Measurements from ENCODE around the gene CNTN3. TPM values are rescaled to one million over a fixed set of nuclear protein-coding genes. Genes with fewer than 3 reads are reported as not detected.

Gene CNTN3
- polyA plus RNA-seq, 1 donor from 2014 or later, result 31.8 TPM

DNA sequence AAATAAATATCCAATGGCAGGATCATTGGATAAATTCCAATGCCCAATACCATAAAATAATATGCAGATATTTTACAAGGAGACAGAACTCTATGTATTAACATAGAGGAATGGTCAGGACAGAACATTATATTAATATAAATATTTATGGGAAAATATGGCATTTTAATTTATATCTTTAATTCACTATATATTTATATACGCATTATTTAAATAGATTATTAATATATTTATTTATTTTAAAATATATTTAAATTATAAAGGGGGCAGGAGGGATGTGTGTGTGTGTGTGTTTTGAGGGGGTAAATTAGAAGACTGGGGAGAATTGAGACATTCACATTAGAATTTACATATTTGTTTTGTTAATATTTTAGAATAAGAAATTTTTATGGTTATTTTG is 31.6 kb upstream of the CNTN3 start:
- TF ChIP-seq TAF1 (IDR thresholded peaks at IDR 0.05; ENCODE audit: low read depth), result no peak
- no peak for TF ChIP-seq EP300 (conservative IDR thresholded peaks at IDR 0.05; ENCODE audit: poor library complexity, severe bottlenecking)
- TF ChIP-seq SMC3 (conservative IDR thresholded peaks at IDR 0.05; ENCODE audit: poor library complexity), result no peak
- no peak for TF ChIP-seq MXI1 (conservative IDR thresholded peaks at IDR 0.05; ENCODE audit: poor library complexity, severe bottlenecking)
- no peak for TF ChIP-seq CTCF (IDR thresholded peaks at IDR 0.05; ENCODE audit: poor library complexity, severe bottlenecking)
- TF ChIP-seq EZH2 (IDR thresholded peaks at IDR 0.05; ENCODE audit: borderline replicate concordance, insufficient read depth, low read length, poor library complexity, severe bottlenecking), result no peak
- no peak for TF ChIP-seq RAD21 (conservative IDR thresholded peaks at IDR 0.05)
- TF ChIP-seq POLR2AphosphoS5 (IDR thresholded peaks at IDR 0.05), result no peak
- TF ChIP-seq REST (IDR thresholded peaks at IDR 0.05; ENCODE audit: borderline replicate concordance), result no peak
- H3K27ac ChIP-seq (ENCODE audit: low read length), result no peak overlapping the region
- H3K9me2 ChIP-seq (ENCODE audit: insufficient read depth, low read length), result no peaks in the 10 kb centered on the region
- no peak overlapping the region for H3K4me3 ChIP-seq (ENCODE audit: low read length)
- H3F3A ChIP-seq (ENCODE audit: insufficient read depth, low read length, poor library complexity, severe bottlenecking), result no peaks in the 10 kb centered on the region
- no peaks in the 10 kb centered on the region for H4K20me1 ChIP-seq (ENCODE audit: insufficient read depth)
- no peaks in the 10 kb centered on the region for H3K36me3 ChIP-seq (ENCODE audit: insufficient read depth, low read length)
- no peaks in the 10 kb centered on the region for H3K27me3 ChIP-seq (ENCODE audit: insufficient read depth, low read depth, low read length)
- H3K9me3 ChIP-seq (ENCODE audit: low read length), result no peaks in the 10 kb centered on the region
- no peaks in the 10 kb centered on the region for H3K79me2 ChIP-seq (replicated peaks; ENCODE audit: insufficient read depth, low read length)
- no peak overlapping the region for H3K4me2 ChIP-seq (ENCODE audit: low read length)
- no peak overlapping the region for H2AFZ ChIP-seq (ENCODE audit: low read depth, low read length)
- no peak overlapping the region for H3K9ac ChIP-seq (ENCODE audit: low read length)

DNA sequence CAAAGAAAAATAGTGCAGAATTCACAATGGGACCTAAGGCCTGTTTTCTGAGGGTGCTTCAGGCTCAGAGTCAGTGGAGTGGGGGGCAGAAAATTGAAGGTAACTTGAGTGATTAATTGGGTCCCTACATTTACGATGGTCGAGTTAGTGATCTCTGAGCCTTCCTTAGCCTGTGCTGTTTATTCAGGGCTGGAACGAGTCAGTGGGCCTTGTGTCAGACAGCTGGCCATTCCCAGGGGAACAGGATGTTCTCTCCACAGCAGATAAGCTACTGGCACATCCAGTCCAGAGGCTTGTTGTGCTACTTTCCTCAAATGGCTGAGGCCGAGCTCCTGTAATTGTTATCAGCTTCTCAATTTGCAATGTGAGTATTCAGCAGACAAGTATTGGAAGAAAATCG is 29.2 kb upstream of the CNTN3 start:
- Histone ChIP-seq H3K4me3 (ENCODE audit: low read length) (no peak overlapping the region), H3K27ac (ENCODE audit: low read length) (no peak overlapping the region), H3K9ac (ENCODE audit: low read length) (no peak overlapping the region), H3K9me3 (ENCODE audit: low read length) (no peaks in the 10 kb centered on the region), H3K36me3 (ENCODE audit: insufficient read depth, low read length) (no peaks in the 10 kb centered on the region), H3K9me2 (ENCODE audit: insufficient read depth, low read length) (no peaks in the 10 kb centered on the region), H3K79me2 (replicated peaks; ENCODE audit: insufficient read depth, low read length) (no peaks in the 10 kb centered on the region), H3F3A (ENCODE audit: insufficient read depth, low read length, poor library complexity, severe bottlenecking) (no peaks in the 10 kb centered on the region), H4K20me1 (ENCODE audit: insufficient read depth) (no peaks in the 10 kb centered on the region), H3K4me2 (ENCODE audit: low read length) (no peak overlapping the region), H3K27me3 (ENCODE audit: insufficient read depth, low read depth, low read length) (no peaks in the 10 kb centered on the region), H2AFZ (ENCODE audit: low read depth, low read length) (no peak overlapping the region)
- no peak for TF ChIP-seq REST (IDR thresholded peaks at IDR 0.05; ENCODE audit: borderline replicate concordance)
- TF ChIP-seq RAD21 (conservative IDR thresholded peaks at IDR 0.05), result no peak
- TF ChIP-seq EZH2 (IDR thresholded peaks at IDR 0.05; ENCODE audit: borderline replicate concordance, insufficient read depth, low read length, poor library complexity, severe bottlenecking), result no peak
- TF ChIP-seq SMC3 (conservative IDR thresholded peaks at IDR 0.05; ENCODE audit: poor library complexity), result no peak
- no peak for TF ChIP-seq POLR2AphosphoS5 (IDR thresholded peaks at IDR 0.05)
- no peak for TF ChIP-seq MXI1 (conservative IDR thresholded peaks at IDR 0.05; ENCODE audit: poor library complexity, severe bottlenecking)
